HepG2 (cell line): ENCODE measurements around the gene VTN. TPM values are rescaled to one million over a fixed set of nuclear protein-coding genes. Genes with fewer than 3 reads are reported as not detected.

Experiments used
- AKAP8 ChIP-seq: sonication (generic); formaldehyde crosslinking; IDR thresholded peaks from 2 replicates; pipeline ENCODE4 v1.5.1; 2020; ENCODE audit warnings: mild to moderate bottlenecking, missing genetic modification reagents
- ATF4 ChIP-seq, 2 experiments: fragments of 450-650 bp in 1 of 2; sonication (generic) in 1 of 2; formaldehyde crosslinking; IDR thresholded peaks; 2 replicates each; pipeline versions ENCODE4 v1.5.0 to v1.8.0; 2020 to 2022; ENCODE audit warnings: mild to moderate bottlenecking in 1 of 2, missing genetic modification reagents in 1 of 2
- CBFB ChIP-seq: sonication (generic); formaldehyde crosslinking; IDR thresholded peaks from 2 replicates; pipeline ENCODE4 v1.4.0; 2020; ENCODE audit warnings: missing genetic modification reagents
- HOXA5 ChIP-seq: sonication (generic); formaldehyde crosslinking; IDR thresholded peaks from 2 replicates; pipeline ENCODE4 v1.4.0; 2020; ENCODE audit warnings: missing genetic modification reagents
- KLF13 ChIP-seq: sonication (generic); formaldehyde crosslinking; IDR thresholded peaks from 2 replicates; pipeline ENCODE4 v1.4.0; 2020; ENCODE audit warnings: mild to moderate bottlenecking, missing genetic modification reagents
- MIER3 ChIP-seq: IDR thresholded peaks from 2 replicates; pipeline ENCODE4 v1.6.1; 2016; ENCODE audit warnings: missing compliant biosample characterization, borderline replicate concordance
- NCOA2 ChIP-seq: sonication (generic); formaldehyde crosslinking; IDR thresholded peaks from 2 replicates; pipeline ENCODE4 v1.8.0; 2022; ENCODE audit warnings: inconsistent platforms
- REL ChIP-seq: sonication (generic); formaldehyde crosslinking; conservative IDR thresholded peaks from 2 replicates; pipeline ENCODE4 v1.8.0; 2022; ENCODE audit warnings: mild to moderate bottlenecking, missing genetic modification reagents, moderate library complexity
- SRSF1 ChIP-seq: fragments of 200-400 bp; formaldehyde crosslinking; optimal IDR thresholded peaks from 2 replicates; pipeline ENCODE3; 2017; ENCODE audit warnings: mild to moderate bottlenecking, low read depth, low read length, moderate library complexity
- ZNF530 ChIP-seq: sonication (generic); formaldehyde crosslinking; IDR thresholded peaks from 2 replicates; pipeline ENCODE4 v1.5.0; 2020; ENCODE audit warnings: low read depth, mild to moderate bottlenecking, missing genetic modification reagents
- ZNF557 ChIP-seq: sonication (generic); formaldehyde crosslinking; IDR thresholded peaks from 2 replicates; pipeline ENCODE4 v1.4.0; 2020; ENCODE audit warnings: missing genetic modification reagents
- ZNF605 ChIP-seq: sonication (generic); formaldehyde crosslinking; IDR thresholded peaks from 2 replicates; pipeline ENCODE4 v1.8.0; 2022; ENCODE audit warnings: mild to moderate bottlenecking, missing genetic modification reagents
- ZNF766 ChIP-seq: sonication (generic); formaldehyde crosslinking; IDR thresholded peaks from 2 replicates; pipeline ENCODE4 v1.5.0; 2020; ENCODE audit warnings: missing genetic modification reagents, borderline replicate concordance
- ZSCAN21 ChIP-seq: sonication (generic); formaldehyde crosslinking; IDR thresholded peaks from 2 replicates; pipeline ENCODE4 v1.8.0; 2022; ENCODE audit warnings: mild to moderate bottlenecking, missing genetic modification reagents, moderate library complexity, borderline replicate concordance
- ZUFSP ChIP-seq: sonication (generic); formaldehyde crosslinking; IDR thresholded peaks from 2 replicates; pipeline ENCODE4 v1.9.0; 2021; ENCODE audit warnings: missing genetic modification reagents, mild to moderate bottlenecking, borderline replicate concordance
- polyA plus RNA-seq, 8 experiments: library from polyadenylated mRNA; depleted of rRNA in 3 of 8; stranded (reverse) in 7 of 8; unstranded in 1 of 8; fragments of >200 nt; fragmentation: Illumina TruSeq in 4 of 8; extraction: Trizol in 4 of 8; gene quantifications; 2 replicates each; pipeline versions ENCODE4 v1.2.1 to v1.2.3, GENCODE V29; 2011 to 2016; ENCODE audit warnings: low read depth in 4 of 8, missing spikeins in 1 of 8, mixed read lengths in 1 of 8; ENCODE audit not compliant: insufficient read depth in 1 of 8
- total RNA-seq, 5 experiments: library from RNA; depleted of rRNA; stranded (reverse); fragments of >200 nt; fragmentation: Illumina TruSeq; extraction: Trizol; gene quantifications; 2 replicates each; pipeline ENCODE4 v1.2.3, GENCODE V29; 2016; ENCODE audit warnings: low read depth in 1 of 5
- TF ChIP-seq, protein P1 (sequence below): IDR thresholded peaks from 2 replicates; pipeline ENCODE4 v1.6.1; 2016; ENCODE audit warnings: low read depth
- TF ChIP-seq, protein P2 (sequence below): sonication (generic); formaldehyde crosslinking; IDR thresholded peaks from 2 replicates; pipeline ENCODE4 v1.8.0; 2022; ENCODE audit warnings: missing genetic modification reagents, mild to moderate bottlenecking, inconsistent platforms, borderline replicate concordance
- TF ChIP-seq, protein P3 (sequence below): sonication (generic); formaldehyde crosslinking; IDR thresholded peaks from 2 replicates; pipeline ENCODE4 v1.5.1; 2020; ENCODE audit warnings: mild to moderate bottlenecking, missing genetic modification reagents

The VTN gene
- total and polyA plus RNA-seq, 2 of the 13 experiments (the other 11 are each of a cell fraction or from before 2014, with no cell fraction given): 108 to 131 TPM

- TF ChIP-seq AKAP8: peak; percentile 63; the same call in 1 of the 2 replicates
- TF ChIP-seq ZNF605: no peak
- TF ChIP-seq ZNF766: peak; percentile 71; the same call in 1 of the 2 replicates
- TF ChIP-seq ZSCAN21 (CRISPR knock-in tag): peak; percentile 27
- peak; percentile 53; the same call in 1 of the 2 replicates for TF ChIP-seq MIER3 (CRISPR knock-in tag)
- no peak for TF ChIP-seq REL (CRISPR knock-in tag)
- TF ChIP-seq SRSF1: peak; percentile 64
- TF ChIP-seq HOXA5 (CRISPR knock-in tag): peak; percentile 87; the same call in 1 of the 2 replicates
- peak in 1 of 2 experiments; percentile 73; a peak in 2 of 4 replicates for TF ChIP-seq ATF4 (CRISPR knock-in tag; IDR thresholded peaks at IDR 0.05)
- TF ChIP-seq NCOA2 (CRISPR knock-in tag): peak; percentile 21; the same call in 1 of the 2 replicates
- TF ChIP-seq KLF13 (CRISPR knock-in tag): no peak
- TF ChIP-seq, protein P1, sequence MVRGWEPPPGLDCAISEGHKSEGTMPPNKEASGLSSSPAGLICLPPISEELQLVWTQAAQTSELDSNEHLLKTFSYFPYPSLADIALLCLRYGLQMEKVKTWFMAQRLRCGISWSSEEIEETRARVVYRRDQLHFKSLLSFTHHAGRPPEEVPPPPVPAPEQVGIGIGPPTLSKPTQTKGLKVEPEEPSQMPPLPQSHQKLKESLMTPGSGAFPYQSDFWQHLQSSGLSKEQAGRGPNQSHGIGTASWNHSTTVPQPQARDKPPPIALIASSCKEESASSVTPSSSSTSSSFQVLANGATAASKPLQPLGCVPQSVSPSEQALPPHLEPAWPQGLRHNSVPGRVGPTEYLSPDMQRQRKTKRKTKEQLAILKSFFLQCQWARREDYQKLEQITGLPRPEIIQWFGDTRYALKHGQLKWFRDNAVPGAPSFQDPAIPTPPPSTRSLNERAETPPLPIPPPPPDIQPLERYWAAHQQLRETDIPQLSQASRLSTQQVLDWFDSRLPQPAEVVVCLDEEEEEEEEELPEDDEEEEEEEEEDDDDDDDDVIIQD: no peak
- no peak for TF ChIP-seq ZNF530 (CRISPR knock-in tag)
- TF ChIP-seq, protein P2, sequence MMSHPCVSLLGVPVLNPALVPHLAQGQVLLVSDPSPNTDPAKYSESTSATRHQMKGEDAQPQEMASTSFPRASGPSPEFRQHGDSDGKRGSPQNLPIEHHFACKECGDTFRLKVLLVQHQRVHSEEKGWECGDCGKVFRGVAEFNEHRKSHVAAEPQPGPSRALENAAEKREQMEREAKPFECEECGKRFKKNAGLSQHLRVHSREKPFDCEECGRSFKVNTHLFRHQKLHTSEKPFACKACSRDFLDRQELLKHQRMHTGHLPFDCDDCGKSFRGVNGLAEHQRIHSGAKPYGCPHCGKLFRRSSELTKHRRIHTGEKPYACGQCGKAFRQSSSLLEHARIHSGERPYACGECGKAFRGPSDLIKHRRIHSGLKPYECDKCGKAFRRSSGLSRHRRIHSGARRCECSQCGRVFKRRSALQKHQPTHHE: no peak
- TF ChIP-seq, protein P3, sequence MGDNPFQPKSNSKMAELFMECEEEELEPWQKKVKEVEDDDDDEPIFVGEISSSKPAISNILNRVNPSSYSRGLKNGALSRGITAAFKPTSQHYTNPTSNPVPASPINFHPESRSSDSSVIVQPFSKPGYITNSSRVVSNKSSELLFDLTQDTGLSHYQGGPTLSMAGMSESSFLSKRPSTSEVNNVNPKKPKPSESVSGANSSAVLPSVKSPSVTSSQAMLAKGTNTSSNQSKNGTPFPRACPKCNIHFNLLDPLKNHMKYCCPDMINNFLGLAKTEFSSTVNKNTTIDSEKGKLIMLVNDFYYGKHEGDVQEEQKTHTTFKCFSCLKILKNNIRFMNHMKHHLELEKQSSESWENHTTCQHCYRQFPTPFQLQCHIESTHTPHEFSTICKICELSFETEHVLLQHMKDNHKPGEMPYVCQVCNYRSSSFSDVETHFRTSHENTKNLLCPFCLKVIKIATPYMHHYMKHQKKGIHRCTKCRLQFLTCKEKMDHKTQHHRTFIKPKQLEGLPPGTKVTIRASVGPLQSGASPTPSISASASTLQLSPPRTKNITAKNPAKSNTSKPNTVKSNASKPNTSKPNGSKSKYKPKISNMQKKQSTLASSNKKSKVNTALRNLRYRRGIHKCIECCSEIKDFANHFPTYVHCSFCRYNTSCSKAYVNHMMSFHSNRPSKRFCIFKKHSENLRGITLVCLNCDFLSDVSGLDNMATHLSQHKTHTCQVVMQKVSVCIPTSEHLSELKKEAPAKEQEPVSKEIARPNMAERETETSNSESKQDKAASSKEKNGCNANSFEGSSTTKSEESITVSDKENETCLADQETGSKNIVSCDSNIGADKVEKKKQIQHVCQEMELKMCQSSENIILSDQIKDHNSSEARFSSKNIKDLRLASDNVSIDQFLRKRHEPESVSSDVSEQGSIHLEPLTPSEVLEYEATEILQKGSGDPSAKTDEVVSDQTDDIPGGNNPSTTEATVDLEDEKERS (CRISPR knock-in tag): no peak
- no peak for TF ChIP-seq ZNF557 (CRISPR knock-in tag)
- TF ChIP-seq CBFB (CRISPR knock-in tag): peak; percentile 78
- TF ChIP-seq ZUFSP (CRISPR knock-in tag): no peak
Observed at GRCh38 chr17:28357061-28357900, 12.8 kb downstream of the VTN start, which contains the start of gene POLDIP2 (continued).
